ENCODE data around the gene ZNF831.

The ZNF831 gene

DNA sequence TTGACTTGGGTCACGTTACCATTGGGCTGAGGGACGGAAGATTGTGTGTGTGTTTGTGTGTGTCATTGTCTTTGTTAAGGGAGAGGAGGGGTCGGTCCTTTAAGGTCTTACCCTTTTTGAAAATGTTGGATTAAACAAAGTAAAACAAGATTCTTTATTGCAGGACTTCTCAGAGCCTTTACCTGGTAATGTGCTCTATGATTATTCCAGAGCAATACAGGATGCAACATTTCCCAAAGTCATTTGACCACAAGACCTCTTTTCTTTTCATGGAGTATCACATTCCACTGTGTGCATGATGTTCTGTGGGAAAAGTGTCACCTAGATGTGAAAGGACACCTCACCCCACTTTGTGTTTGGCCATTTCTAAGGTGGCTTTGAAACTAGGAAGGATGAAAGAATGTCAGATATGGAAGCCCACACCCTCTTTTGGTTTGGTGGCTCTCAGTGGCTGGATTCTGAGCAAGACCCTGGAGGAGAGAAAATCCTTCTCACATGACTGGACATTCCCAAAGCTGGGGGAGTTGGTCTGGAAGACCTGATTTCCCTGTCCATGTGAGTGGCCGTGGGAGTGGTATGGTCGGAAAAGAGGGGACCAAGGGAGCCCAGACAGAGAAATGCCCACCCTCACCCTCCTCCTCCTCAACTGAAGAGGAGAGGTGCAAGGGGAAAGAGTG, 18.2 kb upstream of the ZNF831 start:
- TF ChIP-seq, protein P1, sequence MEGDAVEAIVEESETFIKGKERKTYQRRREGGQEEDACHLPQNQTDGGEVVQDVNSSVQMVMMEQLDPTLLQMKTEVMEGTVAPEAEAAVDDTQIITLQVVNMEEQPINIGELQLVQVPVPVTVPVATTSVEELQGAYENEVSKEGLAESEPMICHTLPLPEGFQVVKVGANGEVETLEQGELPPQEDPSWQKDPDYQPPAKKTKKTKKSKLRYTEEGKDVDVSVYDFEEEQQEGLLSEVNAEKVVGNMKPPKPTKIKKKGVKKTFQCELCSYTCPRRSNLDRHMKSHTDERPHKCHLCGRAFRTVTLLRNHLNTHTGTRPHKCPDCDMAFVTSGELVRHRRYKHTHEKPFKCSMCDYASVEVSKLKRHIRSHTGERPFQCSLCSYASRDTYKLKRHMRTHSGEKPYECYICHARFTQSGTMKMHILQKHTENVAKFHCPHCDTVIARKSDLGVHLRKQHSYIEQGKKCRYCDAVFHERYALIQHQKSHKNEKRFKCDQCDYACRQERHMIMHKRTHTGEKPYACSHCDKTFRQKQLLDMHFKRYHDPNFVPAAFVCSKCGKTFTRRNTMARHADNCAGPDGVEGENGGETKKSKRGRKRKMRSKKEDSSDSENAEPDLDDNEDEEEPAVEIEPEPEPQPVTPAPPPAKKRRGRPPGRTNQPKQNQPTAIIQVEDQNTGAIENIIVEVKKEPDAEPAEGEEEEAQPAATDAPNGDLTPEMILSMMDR (IDR thresholded peaks at IDR 0.05; ENCODE audit: borderline replicate concordance, control extremely low read depth, extremely low read depth, insufficient read depth, missing control alignments) = no peak
- in situ Hi-C loops (cut with MboI; ENCODE audit: low sequenced_read_pairs, unreplicated experiment) = no loop called here
- DNase-seq (ENCODE audit: low spot score) = no peak

DNA sequence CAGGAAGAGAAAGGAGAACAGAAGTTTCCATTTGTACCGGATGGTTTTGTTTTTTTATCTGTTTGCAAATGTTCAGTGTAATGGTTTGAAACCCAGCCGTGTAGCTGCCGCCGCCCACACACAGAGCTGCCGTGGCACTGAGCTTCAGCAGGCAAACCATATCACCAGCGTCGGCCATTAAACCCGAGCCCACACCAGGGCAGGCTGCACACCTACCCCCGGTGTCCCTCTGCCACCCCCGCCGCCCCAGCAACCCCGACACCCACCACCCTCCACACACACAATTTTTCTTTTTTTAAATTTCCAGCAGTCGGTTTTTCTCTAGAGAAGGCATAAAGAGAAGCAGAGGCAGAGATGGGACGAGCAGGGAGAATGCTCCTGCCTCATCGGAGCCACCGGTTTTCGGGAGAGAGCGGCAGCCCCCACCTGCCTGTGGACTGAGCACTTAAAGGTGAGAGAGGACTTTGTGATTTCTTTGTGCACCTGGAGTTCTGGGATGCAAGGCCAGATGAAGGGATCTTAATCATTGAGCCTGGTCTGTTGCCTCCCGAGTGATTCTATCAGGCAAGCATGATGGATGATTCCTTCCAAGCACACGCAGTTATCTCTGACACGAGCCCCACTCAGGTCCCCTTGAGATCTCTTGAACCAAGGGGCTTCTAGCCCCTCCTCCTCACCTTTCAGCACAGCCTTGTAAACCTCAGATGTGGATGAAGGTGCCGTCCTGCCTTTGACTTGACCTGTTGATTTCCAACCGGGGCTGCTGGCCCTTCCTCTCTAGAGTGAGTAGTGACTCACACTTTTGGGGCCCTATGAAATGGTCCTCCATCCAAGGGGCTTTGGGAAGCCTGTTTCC, 17.5 kb upstream of the ZNF831 start:
- TF ChIP-seq, protein P1 (IDR thresholded peaks at IDR 0.05; ENCODE audit: borderline replicate concordance, control extremely low read depth, extremely low read depth, insufficient read depth, missing control alignments) = no peak
- in situ Hi-C loops (cut with MboI; ENCODE audit: low sequenced_read_pairs, unreplicated experiment) = no loop called here
- DNase-seq (ENCODE audit: low spot score) = peak; percentile 64

DNA sequence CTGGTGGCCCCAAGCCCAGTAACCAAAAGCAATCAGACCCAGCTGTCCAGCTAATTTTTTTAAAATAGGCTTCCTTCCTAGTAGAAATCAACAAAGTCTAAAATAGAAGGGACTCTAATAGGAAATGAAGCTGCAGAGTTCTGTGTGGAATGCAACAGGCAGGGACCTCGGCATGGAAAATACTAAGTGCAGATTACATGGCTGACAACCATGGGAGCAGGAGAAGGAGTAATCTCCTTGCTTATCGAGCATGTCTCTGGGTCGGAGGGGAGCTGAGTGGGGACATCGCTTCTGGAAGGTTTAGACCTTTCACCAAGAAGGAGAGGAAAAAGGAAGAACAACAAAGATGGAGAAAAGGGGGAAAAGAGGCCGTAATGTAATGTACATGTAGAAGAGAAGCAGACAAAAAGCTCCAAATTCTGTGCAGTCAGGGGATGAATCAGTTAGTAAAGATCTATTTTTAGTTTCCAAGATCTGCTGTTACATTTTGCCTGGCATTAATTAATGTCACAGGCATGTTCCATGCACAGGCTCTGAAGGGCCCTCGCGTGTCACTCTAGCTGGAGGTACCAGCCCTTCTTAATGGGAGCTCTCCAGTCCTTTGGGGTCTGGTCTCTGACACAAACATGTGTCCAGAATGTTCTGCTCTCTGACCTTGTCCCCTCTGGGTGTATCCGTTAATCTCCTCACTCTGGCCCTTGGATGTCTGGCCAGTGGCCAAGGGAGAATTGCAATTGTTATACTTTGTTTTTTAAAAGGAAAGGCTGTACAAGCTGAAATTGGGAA, 16.6 kb upstream of the ZNF831 start:
- TF ChIP-seq, protein P1 (IDR thresholded peaks at IDR 0.05; ENCODE audit: borderline replicate concordance, control extremely low read depth, extremely low read depth, insufficient read depth, missing control alignments) = no peak
- DNase-seq (ENCODE audit: low spot score) = no peak
- in situ Hi-C loops (cut with MboI; ENCODE audit: low sequenced_read_pairs, unreplicated experiment) = no loop called here

DNA sequence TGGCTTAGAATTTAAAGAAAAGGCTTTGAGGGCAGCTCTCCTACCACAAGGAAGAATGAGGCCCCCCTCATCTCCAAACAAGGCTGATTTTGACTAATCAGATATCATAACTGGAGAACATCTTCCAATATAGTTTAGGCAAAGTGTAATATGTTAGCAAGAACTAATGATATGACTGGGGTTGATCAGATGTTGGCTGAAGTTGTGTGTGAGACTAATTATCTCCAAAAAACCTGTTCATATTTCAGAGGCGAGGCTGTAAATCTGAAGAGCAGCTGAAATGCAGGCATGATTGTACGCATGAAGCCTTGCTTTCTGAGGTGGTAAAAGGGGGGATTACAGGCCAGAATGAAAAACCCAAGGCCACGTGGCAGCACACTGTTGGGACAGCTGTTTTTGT, 16.0 kb upstream of the ZNF831 start:
- in situ Hi-C loops (cut with MboI; ENCODE audit: low sequenced_read_pairs, unreplicated experiment) = no loop called here
- TF ChIP-seq, protein P1 (IDR thresholded peaks at IDR 0.05; ENCODE audit: borderline replicate concordance, control extremely low read depth, extremely low read depth, insufficient read depth, missing control alignments) = no peak
- no peak for DNase-seq (ENCODE audit: low spot score)

DNA sequence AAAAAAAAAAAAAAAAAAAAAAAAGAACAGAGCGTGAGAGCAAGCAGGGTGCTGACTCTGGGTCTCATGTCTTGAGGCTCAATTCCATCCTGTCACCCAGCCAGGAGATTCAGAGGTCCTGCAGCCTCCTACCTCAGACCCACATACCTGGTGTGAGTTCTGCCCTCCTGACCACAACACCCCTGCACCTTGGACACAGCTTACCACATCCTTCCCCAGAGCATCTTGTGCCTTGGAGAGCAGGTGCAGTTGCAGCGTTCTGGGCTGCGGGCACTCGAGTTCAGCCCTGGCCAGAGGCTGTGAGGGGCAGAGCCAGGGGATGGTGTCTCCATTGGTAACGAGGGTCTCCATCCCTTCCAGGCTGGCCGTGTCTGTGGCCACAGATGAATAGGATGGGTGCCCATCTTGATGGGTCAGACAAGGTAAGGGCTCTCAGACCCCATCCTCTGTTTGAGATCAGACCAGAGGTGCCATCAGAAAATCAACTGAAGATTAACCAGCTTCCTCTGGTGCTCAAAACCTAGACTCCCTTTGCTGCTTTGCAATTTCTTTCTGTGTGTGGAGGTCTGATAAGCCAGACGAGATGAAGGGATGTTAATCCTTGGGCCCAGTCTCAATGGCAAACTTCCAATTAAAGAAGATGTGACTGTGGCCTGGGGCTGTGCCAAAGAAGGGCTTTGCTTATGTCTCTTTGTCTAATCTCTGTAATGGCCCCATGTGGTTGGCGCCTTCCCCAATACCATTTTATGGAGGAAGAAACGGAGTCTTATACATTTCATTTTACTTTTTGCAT, 14.7 kb upstream of the ZNF831 start:
- TF ChIP-seq, protein P1 (IDR thresholded peaks at IDR 0.05; ENCODE audit: borderline replicate concordance, control extremely low read depth, extremely low read depth, insufficient read depth, missing control alignments) = no peak
- no peak for DNase-seq (ENCODE audit: low spot score)
- in situ Hi-C loops (cut with MboI; ENCODE audit: low sequenced_read_pairs, unreplicated experiment) = no loop called here
